Ishikawa (cell line): ENCODE results near the gene GALT.

Experiments used
- CEBPB ChIP-seq: IDR thresholded peaks from 2 replicates; pipeline ENCODE4 v1.6.1; 2012
- EGR1 ChIP-seq: IDR thresholded peaks from 2 replicates; pipeline ENCODE4 v1.6.1; 2012
- EP300 ChIP-seq: IDR thresholded peaks from 2 replicates; pipeline ENCODE4 v1.6.1; 2012; ENCODE audit warnings: borderline replicate concordance
- FOXM1 ChIP-seq: IDR thresholded peaks from 2 replicates; pipeline ENCODE4 v1.6.1; 2012; ENCODE audit warnings: low read depth, borderline replicate concordance
- MAX ChIP-seq: IDR thresholded peaks from 2 replicates; pipeline ENCODE4 v1.6.1; 2012
- REST ChIP-seq: IDR thresholded peaks from 2 replicates; pipeline ENCODE4 v1.6.1; 2012; ENCODE audit warnings: low read depth, mild to moderate bottlenecking
- TAF1 ChIP-seq: IDR thresholded peaks from 2 replicates; pipeline ENCODE4 v1.6.1; 2012; ENCODE audit warnings: low read depth, mild to moderate bottlenecking
- TCF12 ChIP-seq: IDR thresholded peaks from 2 replicates; pipeline ENCODE4 v1.6.1; 2012; ENCODE audit warnings: low read depth
- TEAD4 ChIP-seq: IDR thresholded peaks from 2 replicates; pipeline ENCODE4 v1.6.1; 2012
- YY1 ChIP-seq: IDR thresholded peaks from 2 replicates; pipeline ENCODE4 v1.6.1; 2012; ENCODE audit warnings: low read depth
- ZBTB7A ChIP-seq: IDR thresholded peaks from 2 replicates; pipeline ENCODE4 v1.6.1; 2012; ENCODE audit warnings: low read depth

DNA sequence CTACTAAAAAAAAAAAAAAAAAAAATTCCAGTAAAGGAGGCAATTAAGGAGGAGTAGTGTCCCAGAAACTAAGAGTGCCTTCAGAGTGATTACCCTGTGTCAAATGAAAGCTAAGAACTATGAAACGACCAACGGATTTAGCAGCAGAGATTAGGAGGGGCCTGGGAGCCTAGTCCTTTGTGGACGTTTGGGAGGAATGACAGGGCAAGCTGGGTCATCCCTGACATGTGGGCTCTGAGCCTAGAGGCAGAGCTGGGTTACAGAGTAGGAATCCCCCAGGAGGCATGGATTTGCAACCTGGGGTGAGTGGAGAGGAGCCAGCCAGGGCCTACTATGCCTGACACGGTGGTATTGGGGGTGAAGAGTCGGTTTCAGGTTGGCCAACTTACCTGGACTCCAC is 13.3 kb upstream of the GALT start:
- no peak for TF ChIP-seq MAX
- TF ChIP-seq EP300, result no peak
- TF ChIP-seq EGR1, result no peak
- no peak for TF ChIP-seq TAF1
- TF ChIP-seq CEBPB, result no peak
- TF ChIP-seq REST, result no peak
- no peak for TF ChIP-seq FOXM1
- TF ChIP-seq YY1, result no peak
- TF ChIP-seq TCF12, result no peak
- no peak for TF ChIP-seq ZBTB7A
- TF ChIP-seq TEAD4, result no peak
